HepG2 (cell line): ENCODE results near the gene NAV1. TPM values are rescaled to one million over a fixed set of nuclear protein-coding genes. Genes with fewer than 3 reads are reported as not detected.

Experiments
- ATAC-seq: fragments of 200-7000 bp; cut with Tn5 transposase; 3 replicates; pipeline ENCODE4 v1.9.1; 2020; ENCODE audit warnings: mild to moderate bottlenecking, moderate library complexity
- BruUV-seq: library from RNA; stranded (reverse); fragments of 400-500 nt; replicated peaks from 2 replicates; lab custom pipeline; 2021; lab: Mats Ljungman, UMichigan
- CTCF ChIA-PET: fragments of 300-600 bp; formaldehyde crosslinking; extraction: SDS; loops from one replicate; lab custom pipeline; 2021; ENCODE audit warnings: low total read pairs, inconsistent platforms, low intra/inter-chr PET ratio; lab: Yijun Ruan, JAX
- POLR2A ChIA-PET: fragments of 350-600 bp; sonication (Branson Sonifier 250); formaldehyde crosslinking; loops from one replicate; lab custom pipeline; 2020; ENCODE audit warnings: antibody characterized with exemption, inconsistent platforms; lab: Yijun Ruan, JAX
- DNase-seq: peaks from one replicate; pipeline ENCODE4 v3.0.0-alpha.2; 2015; ENCODE audit warnings: low spot score
- FAIRE-seq: peaks from 3 replicates; lab custom pipeline; 2011; peaks lifted over from hg19 to GRCh38; lab: Jason Lieb, UNC
- H2AFZ ChIP-seq: one replicate; pipeline ENCODE4 v1.6.1; 2011; ENCODE audit warnings: low read length, inconsistent platforms
- H3K27ac ChIP-seq: fragments of 300-600 bp; 3 replicates; pipeline ENCODE4 v1.8.0; 2011; ENCODE audit warnings: mixed run types, mild to moderate bottlenecking, mixed read lengths, low read length, inconsistent platforms; ENCODE audit not compliant: insufficient read depth; ENCODE audit errors: extremely low read length
- H3K27me3 ChIP-seq, 2 experiments: fragments of 200-600 bp in 1 of 2; 2 replicates in 1 of 2; 3 replicates in 1 of 2; pipeline versions ENCODE4 v1.6.0 to v1.8.0; 2011; ENCODE audit warnings: low read length in 2 of 2, mild to moderate bottlenecking in 2 of 2, moderate library complexity in 2 of 2, inconsistent platforms in 1 of 2; ENCODE audit not compliant: insufficient read depth in 2 of 2, control insufficient read depth in 1 of 2
- H3K36me3 ChIP-seq, 2 experiments: fragments of 200-600 bp in 1 of 2; replicated peaks in 1 of 2; 2 replicates in 1 of 2; 3 replicates in 1 of 2; pipeline versions ENCODE4 v1.5.1 to v1.8.0; 2011; ENCODE audit warnings: low read length in 2 of 2, inconsistent platforms in 1 of 2; ENCODE audit not compliant: insufficient read depth in 2 of 2, control insufficient read depth in 1 of 2
- H3K4me1 ChIP-seq: 2 replicates; pipeline ENCODE4 v1.5.1; 2012; ENCODE audit warnings: low read length, inconsistent platforms; ENCODE audit not compliant: insufficient read depth
- H3K4me2 ChIP-seq: 2 replicates; pipeline ENCODE4 v1.6.0; 2011; ENCODE audit warnings: low read depth, low read length, inconsistent platforms
- H3K4me3 ChIP-seq, 3 experiments: fragments of 200-600 bp in 1 of 3; sonication (generic), shearing (Covaris generic) in 1 of 3; replicated peaks in 1 of 3; 2 replicates each; pipeline ENCODE4 v1.5.1; 2011 to 2016; ENCODE audit warnings: low read length in 3 of 3, inconsistent platforms in 2 of 3, low read depth in 2 of 3, mild to moderate bottlenecking in 2 of 3, control low read depth in 1 of 3, mixed read lengths in 1 of 3; ENCODE audit not compliant: insufficient read depth in 1 of 3
- H3K79me2 ChIP-seq: one replicate; pipeline ENCODE4 v1.6.1; 2011; ENCODE audit warnings: low read length, inconsistent platforms; ENCODE audit not compliant: insufficient read depth
- H3K9ac ChIP-seq: 2 replicates; pipeline ENCODE4 v1.6.0; 2011; ENCODE audit warnings: mild to moderate bottlenecking, low read depth, low read length, inconsistent platforms; ENCODE audit not compliant: insufficient read depth
- H3K9me3 ChIP-seq: 2 replicates; pipeline ENCODE4 v1.5.1; 2012; ENCODE audit warnings: mild to moderate bottlenecking, low read length
- H4K20me1 ChIP-seq: 2 replicates; pipeline ENCODE4 v1.6.0; 2011; ENCODE audit warnings: inconsistent platforms, mild to moderate bottlenecking, low read length, moderate library complexity; ENCODE audit not compliant: insufficient read depth
- DPF2 ChIP-seq: sonication (generic); formaldehyde crosslinking; IDR thresholded peaks from 2 replicates; pipeline ENCODE4 v1.4.0; 2020; ENCODE audit warnings: mild to moderate bottlenecking, low read depth, missing genetic modification reagents, borderline replicate concordance
- HDAC6 ChIP-seq: fragments of 200-600 bp; sonication (generic); IDR thresholded peaks from 2 replicates; pipeline ENCODE4 v1.7.0; 2017; ENCODE audit warnings: mild to moderate bottlenecking, antibody characterized with exemption, low read length, low read depth
- HNRNPK ChIP-seq: fragments of 200-400 bp; formaldehyde crosslinking; IDR thresholded peaks from 2 replicates; pipeline ENCODE4 v1.6.1; 2018; ENCODE audit warnings: low read length, low read depth, moderate library complexity, mild to moderate bottlenecking; ENCODE audit not compliant: poor library complexity, severe bottlenecking
- NFKBIZ ChIP-seq: IDR thresholded peaks from 2 replicates; pipeline ENCODE4 v1.6.1; 2018; ENCODE audit warnings: missing genetic modification reagents, missing compliant biosample characterization
- NRL ChIP-seq: sonication (generic); formaldehyde crosslinking; IDR thresholded peaks from 2 replicates; pipeline ENCODE4 v1.5.0; 2020; ENCODE audit warnings: missing genetic modification reagents, mild to moderate bottlenecking, moderate library complexity, borderline replicate concordance
- PCBP2 ChIP-seq: fragments of 200-400 bp; formaldehyde crosslinking; optimal IDR thresholded peaks from 2 replicates; pipeline ENCODE3; 2018; ENCODE audit warnings: low read length, low read depth; ENCODE audit not compliant: poor library complexity, severe bottlenecking
- PITX1 ChIP-seq: sonication (generic); formaldehyde crosslinking; IDR thresholded peaks from 2 replicates; pipeline ENCODE4 v1.5.1; 2020; ENCODE audit warnings: mild to moderate bottlenecking, missing genetic modification reagents
- STAG1 ChIP-seq: sonication (generic); formaldehyde crosslinking; IDR thresholded peaks from 2 replicates; pipeline ENCODE4 v1.4.0; 2020; ENCODE audit warnings: missing genetic modification reagents
- YEATS4 ChIP-seq: sonication (generic); formaldehyde crosslinking; IDR thresholded peaks from 2 replicates; pipeline ENCODE4 v1.4.0; 2020; ENCODE audit warnings: missing genetic modification reagents, borderline replicate concordance
- ZFP36L1 ChIP-seq: sonication (generic); formaldehyde crosslinking; IDR thresholded peaks from 2 replicates; pipeline ENCODE4 v1.8.0; 2022; ENCODE audit warnings: mild to moderate bottlenecking, missing genetic modification reagents, moderate library complexity
- ZNF160 ChIP-seq: sonication (generic); formaldehyde crosslinking; IDR thresholded peaks from 2 replicates; pipeline ENCODE4 v1.8.0; 2022; ENCODE audit warnings: mild to moderate bottlenecking, inconsistent platforms, missing genetic modification reagents
- ZNF331 ChIP-seq: sonication (generic); formaldehyde crosslinking; IDR thresholded peaks from 2 replicates; pipeline ENCODE4 v1.4.0; 2020; ENCODE audit warnings: missing genetic modification reagents
- ZNF703 ChIP-seq: sonication (generic); formaldehyde crosslinking; IDR thresholded peaks from 2 replicates; pipeline ENCODE4 v1.5.1; 2020; ENCODE audit warnings: missing genetic modification reagents, mild to moderate bottlenecking, moderate library complexity, borderline replicate concordance
- WGBS: methylation state at CpG from one replicate; pipeline ENCODE4 v1.1.6; 2017; ENCODE audit warnings: low lambda C conversion rate; 5-methylcytosine and 5-hydroxymethylcytosine counted together
- in situ Hi-C: cut with HindIII; loops from 2 replicates; pipeline ENCODE4 v1.10.0; 2017; ENCODE audit warnings: low pct_unique_long_range_greater_than_20kb; ENCODE audit not compliant: extremely low pct_ligation_motif_present
- intact Hi-C: fragments of 100-400 bp; cut with micrococcal nuclease; formaldehyde crosslinking; loops from one replicate; pipeline ENCODE4 v1.10.0; 2022; ENCODE audit not compliant: unreplicated experiment
- polyA plus RNA-seq, 8 experiments: library from polyadenylated mRNA; depleted of rRNA in 3 of 8; stranded (reverse) in 7 of 8; unstranded in 1 of 8; fragments of >200 nt; fragmentation: Illumina TruSeq in 4 of 8; extraction: Trizol in 4 of 8; gene quantifications; 2 replicates each; pipeline versions ENCODE4 v1.2.1 to v1.2.3, GENCODE V29; 2011 to 2016; ENCODE audit warnings: low read depth in 4 of 8, missing spikeins in 1 of 8, mixed read lengths in 1 of 8; ENCODE audit not compliant: insufficient read depth in 1 of 8
- total RNA-seq, 5 experiments: library from RNA; depleted of rRNA; stranded (reverse); fragments of >200 nt; fragmentation: Illumina TruSeq; extraction: Trizol; gene quantifications; 2 replicates each; pipeline ENCODE4 v1.2.3, GENCODE V29; 2016; ENCODE audit warnings: low read depth in 1 of 5
- TF ChIP-seq, protein P1 (sequence below): sonication (generic); formaldehyde crosslinking; IDR thresholded peaks from 2 replicates; pipeline ENCODE4 v1.4.0; 2020; ENCODE audit warnings: mild to moderate bottlenecking, missing genetic modification reagents
- TF ChIP-seq, protein P2 (sequence below): sonication (generic); formaldehyde crosslinking; IDR thresholded peaks from 2 replicates; pipeline ENCODE4 v1.5.1; 2020; ENCODE audit warnings: mild to moderate bottlenecking, missing genetic modification reagents, moderate library complexity
- TF ChIP-seq, protein P3 (sequence below): sonication (generic); formaldehyde crosslinking; IDR thresholded peaks from 2 replicates; pipeline ENCODE4 v1.5.1; 2020; ENCODE audit warnings: missing genetic modification reagents, mild to moderate bottlenecking, borderline replicate concordance

Gene NAV1
- total and polyA plus RNA-seq, 2 of the 13 experiments (the other 11 are each of a cell fraction or from before 2014, with no cell fraction given) = not detected

DNA sequence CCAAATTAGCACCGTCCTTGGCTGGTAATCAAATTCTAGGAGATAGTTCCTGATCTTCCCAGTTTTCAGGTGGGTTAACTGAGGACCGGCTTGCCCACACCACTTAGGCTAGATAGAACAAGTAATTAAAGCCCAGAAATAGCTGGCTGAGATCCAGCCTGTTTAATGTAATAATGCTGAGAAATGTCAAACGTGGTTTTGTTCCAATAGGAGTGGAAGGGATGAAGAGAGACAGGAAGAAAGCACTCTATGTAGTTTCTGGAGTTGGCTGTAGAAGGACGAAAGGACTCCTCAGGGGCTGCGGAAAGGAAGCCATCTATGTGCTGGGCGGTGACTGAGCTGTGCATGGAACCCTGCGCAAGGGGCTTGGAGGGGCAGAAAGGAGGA lies 18.6 kb downstream of the NAV1 start (continued):
- TF ChIP-seq, protein P1, sequence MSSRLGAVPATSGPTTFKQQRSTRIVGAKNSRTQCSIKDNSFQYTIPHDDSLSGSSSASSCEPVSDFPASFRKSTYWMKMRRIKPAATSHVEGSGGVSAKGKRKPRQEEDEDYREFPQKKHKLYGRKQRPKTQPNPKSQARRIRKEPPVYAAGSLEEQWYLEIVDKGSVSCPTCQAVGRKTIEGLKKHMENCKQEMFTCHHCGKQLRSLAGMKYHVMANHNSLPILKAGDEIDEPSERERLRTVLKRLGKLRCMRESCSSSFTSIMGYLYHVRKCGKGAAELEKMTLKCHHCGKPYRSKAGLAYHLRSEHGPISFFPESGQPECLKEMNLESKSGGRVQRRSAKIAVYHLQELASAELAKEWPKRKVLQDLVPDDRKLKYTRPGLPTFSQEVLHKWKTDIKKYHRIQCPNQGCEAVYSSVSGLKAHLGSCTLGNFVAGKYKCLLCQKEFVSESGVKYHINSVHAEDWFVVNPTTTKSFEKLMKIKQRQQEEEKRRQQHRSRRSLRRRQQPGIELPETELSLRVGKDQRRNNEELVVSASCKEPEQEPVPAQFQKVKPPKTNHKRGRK (CRISPR knock-in tag) = no peak
- TF ChIP-seq ZNF703 (CRISPR knock-in tag) (no peak), NFKBIZ (CRISPR knock-in tag) (no peak)
- TF ChIP-seq, protein P2, sequence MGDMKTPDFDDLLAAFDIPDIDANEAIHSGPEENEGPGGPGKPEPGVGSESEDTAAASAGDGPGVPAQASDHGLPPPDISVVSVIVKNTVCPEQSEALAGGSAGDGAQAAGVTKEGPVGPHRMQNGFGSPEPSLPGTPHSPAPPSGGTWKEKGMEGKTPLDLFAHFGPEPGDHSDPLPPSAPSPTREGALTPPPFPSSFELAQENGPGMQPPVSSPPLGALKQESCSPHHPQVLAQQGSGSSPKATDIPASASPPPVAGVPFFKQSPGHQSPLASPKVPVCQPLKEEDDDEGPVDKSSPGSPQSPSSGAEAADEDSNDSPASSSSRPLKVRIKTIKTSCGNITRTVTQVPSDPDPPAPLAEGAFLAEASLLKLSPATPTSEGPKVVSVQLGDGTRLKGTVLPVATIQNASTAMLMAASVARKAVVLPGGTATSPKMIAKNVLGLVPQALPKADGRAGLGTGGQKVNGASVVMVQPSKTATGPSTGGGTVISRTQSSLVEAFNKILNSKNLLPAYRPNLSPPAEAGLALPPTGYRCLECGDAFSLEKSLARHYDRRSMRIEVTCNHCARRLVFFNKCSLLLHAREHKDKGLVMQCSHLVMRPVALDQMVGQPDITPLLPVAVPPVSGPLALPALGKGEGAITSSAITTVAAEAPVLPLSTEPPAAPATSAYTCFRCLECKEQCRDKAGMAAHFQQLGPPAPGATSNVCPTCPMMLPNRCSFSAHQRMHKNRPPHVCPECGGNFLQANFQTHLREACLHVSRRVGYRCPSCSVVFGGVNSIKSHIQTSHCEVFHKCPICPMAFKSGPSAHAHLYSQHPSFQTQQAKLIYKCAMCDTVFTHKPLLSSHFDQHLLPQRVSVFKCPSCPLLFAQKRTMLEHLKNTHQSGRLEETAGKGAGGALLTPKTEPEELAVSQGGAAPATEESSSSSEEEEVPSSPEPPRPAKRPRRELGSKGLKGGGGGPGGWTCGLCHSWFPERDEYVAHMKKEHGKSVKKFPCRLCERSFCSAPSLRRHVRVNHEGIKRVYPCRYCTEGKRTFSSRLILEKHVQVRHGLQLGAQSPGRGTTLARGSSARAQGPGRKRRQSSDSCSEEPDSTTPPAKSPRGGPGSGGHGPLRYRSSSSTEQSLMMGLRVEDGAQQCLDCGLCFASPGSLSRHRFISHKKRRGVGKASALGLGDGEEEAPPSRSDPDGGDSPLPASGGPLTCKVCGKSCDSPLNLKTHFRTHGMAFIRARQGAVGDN (CRISPR knock-in tag) = no peak

DNA sequence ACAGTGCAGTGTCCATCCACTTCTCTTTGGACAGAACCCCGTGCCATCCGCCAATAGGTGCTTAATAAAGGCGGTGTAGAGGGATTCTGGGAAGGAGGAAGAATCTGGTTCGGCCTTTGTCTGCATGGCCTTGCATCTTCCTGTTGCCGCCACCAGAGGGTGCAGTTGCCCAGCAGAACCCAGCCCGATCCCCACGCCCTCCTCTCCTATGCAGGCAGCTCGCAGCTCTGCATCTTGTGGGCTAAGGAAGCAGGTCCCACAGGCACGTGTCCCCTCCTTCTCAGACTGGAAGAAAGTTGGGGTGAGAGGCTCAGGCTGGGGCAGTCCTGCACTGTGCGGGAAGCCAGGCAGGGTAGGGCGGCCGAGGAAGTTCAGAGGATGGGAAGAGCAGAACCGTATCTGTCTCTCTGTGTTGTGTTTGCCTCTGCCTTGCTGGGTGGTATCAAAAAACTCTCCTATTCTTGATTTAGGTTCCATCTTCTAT lies 20.8 kb downstream of the NAV1 start:
- no peaks in the 10 kb centered on the region for H4K20me1 ChIP-seq
- H3K27me3 ChIP-seq = peaks cover 5 to 45% of the 10 kb centered on the region in 2 experiments; a peak in 3 of 5 replicates
- POLR2A ChIA-PET = no interaction called here
- intact Hi-C loops (loop anchor here (1.0 kb wide), 2 partner anchors 145 to 234 kb away; no protein-coding TSS in a partner anchor), in situ Hi-C loops (loop anchor here (5.0 to 10.0 kb wide), 2 partner anchors 148 to 225 kb away; no protein-coding TSS in a partner anchor)
- FAIRE-seq (peak; percentile 79), DNase-seq (peak; percentile 40), ATAC-seq (peak; percentile 97)
- no peak overlapping the region for H2AFZ ChIP-seq
- BruUV-seq = no TSS peak
- no peak overlapping the region for H3K4me3 ChIP-seq
- no peaks in the 10 kb centered on the region for H3K9me3 ChIP-seq
- WGBS = 5% methylated on average over 6 of the region's 13 CpGs
- H3K4me2 ChIP-seq = no peak overlapping the region
- CTCF ChIA-PET = interaction anchor here (1.3 to 3.5 kb wide), 3 partner anchors 145 to 235 kb away, joined by 4 to 28 read pairs (median 7); no protein-coding TSS in a partner anchor
- no peaks in the 10 kb centered on the region for H3K79me2 ChIP-seq
- H3K36me3 ChIP-seq = no peaks in the 10 kb centered on the region
- no peaks in the 10 kb centered on the region for H3K4me1 ChIP-seq
- no peak overlapping the region for H3K27ac ChIP-seq
- H3K9ac ChIP-seq = no peak overlapping the region
- TF ChIP-seq HDAC6 = no peak
- no peak for TF ChIP-seq HNRNPK
- TF ChIP-seq PCBP2 = no peak
- no peak for TF ChIP-seq ZNF160 (CRISPR knock-in tag)
- TF ChIP-seq ZNF331 (CRISPR knock-in tag) = 0 out of 2 replicates have a peak, but pooled peaks have one; percentile 33
- peak; percentile 94 for TF ChIP-seq STAG1 (CRISPR knock-in tag)
- no peak for TF ChIP-seq YEATS4 (CRISPR knock-in tag)
- TF ChIP-seq, protein P3, sequence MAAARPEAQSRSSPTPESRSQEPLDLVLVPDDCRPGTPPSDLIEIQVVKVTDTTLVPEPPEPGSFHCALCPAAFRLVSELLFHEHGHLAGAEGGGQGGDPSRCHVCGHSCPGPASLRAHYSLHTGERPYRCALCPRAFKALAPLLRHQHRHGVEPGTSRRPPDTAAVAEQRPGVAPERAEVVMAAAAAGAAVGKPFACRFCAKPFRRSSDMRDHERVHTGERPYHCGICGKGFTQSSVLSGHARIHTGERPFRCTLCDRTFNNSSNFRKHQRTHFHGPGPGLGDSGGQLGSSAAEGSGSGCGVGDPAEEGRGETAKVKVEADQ (CRISPR knock-in tag) = no peak
- TF ChIP-seq NRL (CRISPR knock-in tag) = no peak
- TF ChIP-seq DPF2 (CRISPR knock-in tag) = no peak
- no peak for TF ChIP-seq PITX1 (CRISPR knock-in tag)
- TF ChIP-seq ZFP36L1 (CRISPR knock-in tag) = no peak
